Activated CD4-positive, alpha-beta T cell treated with anti-CD3 and anti-CD28 coated beads for 48 hours (primary cell): Measurements from ENCODE around the gene ASIC5.

ENCODE experiments used
- DNase-seq: peaks from one replicate; pipeline ENCODE4 v3.0.0-alpha.2; 2020

Gene ASIC5

DNA sequence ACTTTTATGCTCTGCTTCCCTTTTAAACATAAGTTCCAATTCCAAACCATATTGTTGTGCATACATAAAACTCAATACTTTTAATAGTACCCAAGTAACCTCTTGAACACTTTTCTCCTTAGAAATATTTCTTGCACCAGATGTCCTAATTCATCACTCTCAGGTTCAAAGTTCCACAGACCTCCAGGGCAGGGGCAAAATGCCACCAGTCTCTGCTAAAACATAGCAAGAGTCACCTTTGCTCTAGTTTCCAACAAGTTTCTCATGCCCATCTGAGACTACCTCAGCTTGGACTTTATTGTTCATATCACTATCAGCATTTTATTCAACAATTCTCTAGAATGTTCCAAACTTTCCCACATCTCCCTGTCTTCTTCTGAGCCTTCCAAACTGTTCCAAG is 13.7 kb upstream of the ASIC5 start:
- no peak for DNase-seq

DNA sequence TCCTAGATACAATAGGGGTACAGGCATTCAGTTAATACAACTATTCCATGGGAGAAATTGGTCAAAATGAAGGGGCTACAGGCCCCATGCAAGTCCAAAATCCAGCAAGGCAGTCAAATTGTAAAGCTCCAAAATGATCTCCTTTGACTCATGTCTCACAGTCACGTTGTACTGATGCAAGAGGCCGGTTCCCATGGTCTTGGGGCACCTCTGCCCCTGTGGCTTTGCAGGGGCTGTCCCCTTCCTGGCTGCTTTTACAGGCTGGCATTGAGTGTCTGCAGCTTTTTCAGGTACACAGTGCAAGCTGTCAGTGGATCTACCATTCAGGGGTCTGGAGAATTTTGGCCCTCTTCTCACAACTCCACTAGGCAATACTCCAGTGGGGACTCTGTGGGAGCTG is 12.5 kb upstream of the ASIC5 start:
- peak; percentile 3 for DNase-seq

DNA sequence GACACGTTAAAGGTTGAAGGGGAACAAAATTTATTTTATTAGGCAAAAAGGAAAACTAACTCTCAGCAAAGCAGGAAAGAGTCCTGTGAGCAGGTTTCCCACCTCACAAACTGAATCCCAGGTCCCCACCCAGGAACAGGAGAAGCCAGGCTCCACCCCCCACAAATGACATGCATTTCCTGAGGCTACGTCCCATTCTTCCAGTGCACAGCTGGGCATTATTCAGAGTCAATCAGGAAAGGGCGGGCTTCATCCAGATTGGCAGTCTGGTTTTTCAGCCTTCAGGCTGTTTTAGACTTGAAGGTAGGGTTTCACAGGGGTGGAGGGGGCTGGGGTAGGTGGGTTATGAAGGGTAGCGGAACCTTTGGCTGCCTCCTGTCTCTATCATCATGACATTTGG is 11.9 kb upstream of the ASIC5 start:
- DNase-seq, result no peak

DNA sequence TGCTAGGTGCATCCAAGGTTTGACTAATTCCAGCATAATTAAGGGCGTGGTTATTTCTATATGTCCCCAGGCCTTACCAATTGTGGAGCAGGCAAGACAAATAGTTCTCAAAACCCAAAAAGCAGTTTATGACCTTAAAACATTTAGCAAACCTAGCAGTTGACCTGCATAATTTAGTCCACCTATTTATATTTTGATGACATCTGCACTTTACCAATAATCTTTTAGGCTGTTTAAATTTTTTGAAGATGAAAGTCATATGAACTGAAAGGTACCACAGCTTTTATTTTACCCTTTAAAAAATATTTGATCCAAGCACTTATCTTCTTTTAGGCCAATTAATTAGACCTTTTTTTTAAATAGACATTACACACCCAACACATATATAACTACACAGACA is 9.8 kb upstream of the ASIC5 start:
- DNase-seq, result no peak

DNA sequence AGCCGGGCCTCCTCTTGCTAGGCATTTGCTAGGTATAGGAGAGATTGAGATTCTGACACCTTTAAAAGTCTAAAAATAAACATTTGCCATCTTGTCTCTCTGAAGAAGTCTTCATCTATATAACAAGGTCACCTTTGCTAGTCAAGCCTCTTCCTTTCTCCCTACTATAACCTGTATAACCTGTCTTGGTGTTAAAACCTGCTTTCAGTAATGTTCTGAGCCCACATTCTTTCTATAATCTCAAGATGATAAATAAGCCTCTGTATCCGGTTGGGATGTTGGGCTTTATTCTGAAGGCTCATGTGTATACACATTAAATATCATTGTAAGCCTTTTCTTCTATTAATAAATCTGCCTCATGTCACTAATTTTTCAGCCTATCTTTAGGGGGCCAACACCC is 10.2 kb downstream of the ASIC5 start:
- DNase-seq, result no peak

DNA sequence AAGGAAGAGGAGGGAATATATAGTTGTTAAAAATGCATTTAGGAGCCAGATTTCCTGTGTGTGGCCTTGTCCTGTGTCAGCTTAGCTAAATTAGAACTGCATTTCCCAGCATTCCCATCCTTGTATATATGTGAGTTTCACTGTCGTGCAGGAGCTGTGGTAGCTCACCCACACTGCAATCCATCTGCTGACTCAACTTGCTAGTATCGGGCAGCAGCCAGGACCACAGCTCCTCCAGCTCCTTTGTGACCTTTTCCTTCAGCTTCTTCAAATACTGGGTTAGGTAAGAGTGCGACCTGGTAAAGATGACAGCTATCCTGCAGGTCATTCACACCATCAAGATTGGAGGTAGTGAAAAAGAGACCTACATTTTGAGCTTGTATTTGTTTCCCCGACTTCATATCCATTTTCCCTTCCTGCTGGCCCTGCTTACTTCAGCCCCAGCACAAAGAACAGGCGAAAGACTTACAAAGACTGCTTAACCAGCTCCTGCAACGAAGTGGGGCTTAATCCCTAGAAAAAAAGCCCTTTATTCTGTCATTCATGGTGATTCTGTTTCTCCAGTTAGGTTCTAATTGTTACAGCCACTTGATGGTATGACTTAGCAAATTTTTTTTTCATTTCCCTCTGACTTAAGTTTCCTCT is 11.4 kb downstream of the ASIC5 start:
- DNase-seq, result no peak

DNA sequence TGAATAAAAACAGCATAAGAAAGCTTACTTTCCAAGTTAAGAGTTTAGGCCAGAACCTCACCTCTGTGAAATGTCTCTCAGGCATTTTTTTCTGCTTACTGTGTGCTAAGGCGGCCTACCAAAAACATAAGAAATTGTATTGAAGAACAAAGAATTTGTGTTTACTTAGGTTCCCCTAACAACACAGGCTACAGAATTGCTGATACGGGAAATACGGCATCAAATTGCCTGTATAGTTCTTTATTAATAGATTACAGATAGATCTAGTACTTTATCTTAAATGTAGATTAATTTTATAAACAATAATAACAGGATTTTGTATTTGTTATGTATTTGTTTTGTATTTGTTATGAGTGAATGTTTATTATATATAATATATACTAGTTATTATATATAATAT is 12.9 kb downstream of the ASIC5 start:
- no peak for DNase-seq

DNA sequence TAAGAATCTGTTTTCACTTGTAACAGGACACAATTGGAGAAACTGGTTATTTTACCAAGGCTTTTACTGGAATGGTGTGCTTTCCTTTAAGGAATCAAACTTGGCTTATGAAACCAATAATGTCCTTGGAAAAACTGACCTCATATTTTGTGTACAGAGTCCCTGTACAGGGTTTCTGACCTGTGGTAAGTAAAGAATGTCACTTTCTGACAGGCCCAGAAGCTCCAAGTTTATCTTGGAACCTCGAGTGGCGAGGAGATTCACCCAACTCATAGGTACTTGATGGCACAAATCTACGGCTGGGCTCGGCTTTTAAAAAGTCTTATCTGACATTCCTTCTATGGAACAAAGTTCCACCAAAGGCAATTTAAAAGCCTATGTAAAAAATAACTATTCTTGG is 17.0 kb downstream of the ASIC5 start:
- no peak for DNase-seq

DNA sequence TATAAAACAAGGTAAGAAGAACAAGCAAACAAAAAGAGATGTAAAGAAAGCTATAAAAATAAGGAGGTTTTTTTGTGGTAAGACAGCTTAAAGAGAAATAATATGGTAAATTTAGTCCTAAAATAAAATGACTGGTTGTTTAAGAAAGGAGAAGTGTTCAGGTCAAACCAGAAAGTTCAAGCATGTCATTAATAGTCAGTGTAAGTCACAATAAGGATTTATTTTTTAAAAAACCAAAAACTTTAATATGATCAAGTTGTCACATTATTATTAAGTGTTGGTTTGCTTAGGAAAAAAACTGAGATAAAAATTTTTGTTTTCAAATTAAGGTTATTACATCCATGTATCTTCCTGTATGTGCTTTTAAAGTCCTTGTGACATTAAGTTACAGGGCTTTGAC is 19.1 kb downstream of the ASIC5 start:
- no peak for DNase-seq

DNA sequence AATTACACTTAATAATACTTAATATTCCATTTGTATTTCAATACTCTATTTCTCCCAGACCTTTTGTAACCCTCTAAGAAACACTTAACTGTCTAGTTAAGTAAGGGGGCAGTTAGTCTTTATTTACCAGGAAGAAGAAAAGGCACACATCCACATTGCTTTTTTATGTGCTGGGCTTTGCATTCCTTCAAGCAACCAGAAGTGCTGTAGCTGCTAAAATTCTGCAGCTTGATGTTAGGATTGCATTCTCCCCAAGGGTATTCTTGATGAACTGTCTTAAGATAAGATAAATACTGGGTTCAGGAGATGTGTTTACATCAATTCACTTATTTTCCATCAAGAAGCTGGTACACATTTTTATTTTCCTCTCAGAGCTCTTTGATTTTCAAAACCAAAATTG is 24.0 kb downstream of the ASIC5 start:
- no peak for DNase-seq

DNA sequence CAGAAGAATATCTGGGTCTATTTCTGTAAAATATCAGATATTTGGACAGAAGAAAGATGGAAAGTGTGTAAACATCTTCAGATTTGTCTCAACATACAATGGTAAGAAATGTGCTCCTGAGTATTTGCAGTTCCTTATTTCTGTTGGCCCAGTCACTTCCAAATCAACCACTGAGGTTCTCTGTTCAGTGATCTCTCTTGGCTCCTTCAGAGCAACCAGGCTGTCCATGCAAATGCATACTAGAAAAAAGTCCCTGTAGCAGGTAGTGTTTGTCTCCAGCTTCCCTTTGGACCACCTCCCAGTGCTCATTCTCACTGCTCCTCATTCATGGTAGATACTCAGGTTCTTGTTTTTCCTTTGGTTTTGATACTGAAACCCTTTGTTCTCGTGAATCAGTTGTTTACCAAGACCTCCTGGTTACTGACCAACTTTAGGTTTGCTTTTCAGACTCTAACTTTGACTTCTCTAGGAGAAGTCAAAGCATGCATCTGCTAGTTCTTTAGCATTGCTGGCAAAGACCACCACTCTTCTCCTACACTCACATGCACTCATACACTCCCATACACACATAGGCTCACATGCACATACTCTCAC is 28.8 kb downstream of the ASIC5 start:
- DNase-seq, result no peak

DNA sequence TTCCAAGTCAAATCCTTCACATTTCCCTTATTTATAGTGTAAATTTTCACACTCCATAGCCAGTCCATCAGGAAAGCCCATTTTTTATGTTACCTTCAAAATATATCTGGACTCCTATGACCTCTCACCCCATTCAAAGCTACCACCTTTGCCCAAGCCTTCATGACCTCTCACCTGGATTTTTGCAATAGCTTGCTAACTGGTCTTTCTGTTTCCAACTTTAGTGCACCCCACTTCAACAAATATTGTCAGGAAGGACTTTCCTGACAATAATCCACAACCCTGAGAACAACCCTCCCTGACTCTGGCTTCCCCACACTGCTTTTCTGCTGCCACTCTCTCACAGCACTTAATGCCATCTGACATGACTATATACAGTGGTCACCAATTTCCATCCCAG is 33.4 kb downstream of the ASIC5 start:
- DNase-seq, result no peak

DNA sequence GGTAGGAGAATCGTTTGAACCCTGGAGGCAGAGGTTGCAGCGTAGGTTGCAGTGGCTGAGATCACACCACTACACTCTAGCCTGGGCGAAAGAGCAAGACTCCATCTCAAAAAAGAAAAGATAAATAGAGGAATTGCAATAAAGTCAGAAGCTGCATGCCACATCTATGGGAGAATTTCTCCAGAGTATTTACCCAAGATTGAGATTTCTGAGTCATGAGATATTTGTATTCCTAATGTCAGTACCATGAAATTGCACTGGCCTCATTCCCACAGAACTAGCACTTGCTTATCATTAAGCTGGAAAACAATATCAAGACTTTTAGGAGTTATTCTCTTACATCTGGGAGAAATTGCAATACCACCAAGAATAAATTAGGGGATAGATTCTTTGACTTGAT is 37.4 kb downstream of the ASIC5 start:
- no peak for DNase-seq

DNA sequence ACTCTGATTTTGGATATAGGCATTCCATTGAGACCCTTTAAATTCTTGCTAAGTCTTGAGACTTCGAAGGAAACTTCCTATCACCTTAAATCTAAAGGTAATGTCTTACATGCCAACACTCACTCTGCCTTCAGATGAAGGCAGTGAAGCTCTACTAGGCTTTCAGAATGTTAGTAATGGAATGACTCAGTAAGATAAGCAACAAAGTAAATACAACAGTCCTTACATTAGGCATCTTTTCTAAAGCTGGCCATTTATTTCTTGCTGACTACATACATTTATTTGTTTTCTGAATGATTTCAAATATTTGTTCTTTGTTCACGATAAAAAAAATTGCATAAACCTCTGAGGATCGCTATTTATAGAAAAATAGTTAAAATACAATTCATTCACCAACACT is 43.5 kb downstream of the ASIC5 start:
- no peak for DNase-seq

DNA sequence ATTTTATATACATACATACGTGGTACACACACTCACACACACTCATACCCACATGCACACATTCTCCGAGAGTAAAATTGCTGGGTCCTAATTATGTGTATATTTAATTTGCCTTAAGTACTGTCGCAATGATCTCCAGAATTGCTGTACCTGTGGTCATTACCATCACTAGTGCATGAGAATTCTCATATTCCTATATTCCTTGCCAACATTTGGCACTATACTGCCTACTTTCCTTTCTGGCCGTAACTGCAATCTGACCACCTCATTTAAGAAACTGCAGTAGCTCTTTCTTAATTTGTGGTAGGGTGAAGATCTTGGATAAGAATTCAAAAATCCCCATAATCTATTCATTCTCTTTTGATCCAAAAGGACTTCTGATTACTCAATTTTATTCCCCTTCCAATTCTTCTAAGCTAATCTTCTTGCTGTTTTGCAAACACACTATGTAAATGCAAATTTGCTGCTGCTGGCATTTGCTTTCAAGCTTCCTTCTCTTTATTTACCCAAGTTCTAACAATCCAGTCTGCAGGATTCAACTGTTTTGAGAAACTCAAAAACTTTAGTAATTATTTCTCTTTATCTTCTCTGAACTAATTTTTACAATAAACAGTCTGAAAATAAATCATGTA is 45.1 kb downstream of the ASIC5 start:
- no peak for DNase-seq

DNA sequence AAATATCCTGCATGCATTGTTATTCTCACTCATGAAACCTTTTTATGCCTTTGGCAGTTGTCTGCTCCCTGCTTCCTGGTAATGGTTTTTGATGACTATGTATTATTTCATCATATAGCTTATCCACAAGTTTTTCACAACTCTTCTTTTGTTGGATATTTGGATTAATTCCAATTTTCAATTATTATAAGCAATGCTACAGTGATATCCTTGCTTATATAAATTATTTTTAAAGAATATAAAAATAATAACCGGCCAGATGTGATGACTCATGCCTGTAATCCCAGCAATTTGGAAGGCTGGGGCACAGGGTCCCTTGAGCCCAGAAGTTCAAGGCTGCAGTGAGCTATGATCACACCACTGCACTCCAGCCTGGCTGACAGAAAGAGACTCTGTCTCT is 47.0 kb downstream of the ASIC5 start:
- DNase-seq, result no peak

DNA sequence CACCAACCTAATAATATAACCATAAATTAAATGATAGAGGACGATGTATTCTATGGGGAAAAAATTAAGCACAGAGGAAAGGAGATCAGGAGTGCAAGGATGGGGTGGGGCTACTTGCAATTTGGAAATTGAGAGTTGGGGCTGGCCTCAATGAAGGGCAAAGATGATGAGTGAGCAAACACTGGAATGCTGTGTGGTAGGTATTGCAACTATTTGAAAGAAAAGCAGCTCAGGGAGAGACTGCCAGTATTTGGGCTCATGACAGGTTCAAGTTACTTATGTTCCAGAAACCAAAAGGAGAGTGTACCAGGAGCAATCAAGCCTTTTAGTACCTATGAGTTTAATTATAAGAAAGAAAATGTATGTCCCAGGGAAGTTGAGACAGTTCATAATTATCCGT is 47.4 kb downstream of the ASIC5 start:
- no peak for DNase-seq

DNA sequence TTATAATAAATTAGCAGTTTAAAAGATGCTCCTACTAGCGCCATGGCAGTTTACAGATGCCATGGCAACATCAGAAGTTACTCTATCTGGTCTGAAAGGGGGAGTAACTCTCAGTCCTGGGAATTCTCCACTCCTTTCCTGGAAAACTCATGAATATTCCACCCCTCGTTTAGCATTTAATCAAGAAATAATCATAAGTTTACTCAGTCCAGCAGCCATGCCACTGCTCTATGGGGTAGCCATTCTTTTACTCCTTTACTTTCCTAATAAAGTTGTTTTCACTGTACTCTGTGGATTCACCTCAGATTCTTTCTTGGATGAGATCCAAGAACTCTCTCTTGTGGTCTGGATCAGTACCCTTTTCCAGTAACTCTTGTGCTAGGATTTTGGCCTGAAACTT is 55.0 kb downstream of the ASIC5 start:
- DNase-seq, result no peak

DNA sequence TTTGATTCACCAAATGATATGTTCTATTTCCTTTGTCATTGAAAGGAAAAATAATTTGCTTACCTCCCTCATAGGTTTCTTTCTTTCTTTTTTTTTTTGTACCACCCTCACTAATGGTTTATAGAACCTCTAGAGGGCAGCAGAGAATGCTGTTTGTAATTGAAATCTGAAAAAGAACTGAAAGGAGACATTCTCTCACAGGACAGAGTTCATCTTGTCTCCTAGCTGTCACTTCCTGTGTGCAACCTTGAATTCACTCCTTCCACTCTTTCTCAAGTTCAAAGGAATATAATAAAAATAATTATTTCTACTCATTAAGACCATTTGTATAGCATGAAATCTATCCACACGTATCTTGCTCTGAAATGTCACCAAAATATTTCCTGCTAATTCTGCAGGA is 56.2 kb downstream of the ASIC5 start:
- peak; percentile 24 for DNase-seq

DNA sequence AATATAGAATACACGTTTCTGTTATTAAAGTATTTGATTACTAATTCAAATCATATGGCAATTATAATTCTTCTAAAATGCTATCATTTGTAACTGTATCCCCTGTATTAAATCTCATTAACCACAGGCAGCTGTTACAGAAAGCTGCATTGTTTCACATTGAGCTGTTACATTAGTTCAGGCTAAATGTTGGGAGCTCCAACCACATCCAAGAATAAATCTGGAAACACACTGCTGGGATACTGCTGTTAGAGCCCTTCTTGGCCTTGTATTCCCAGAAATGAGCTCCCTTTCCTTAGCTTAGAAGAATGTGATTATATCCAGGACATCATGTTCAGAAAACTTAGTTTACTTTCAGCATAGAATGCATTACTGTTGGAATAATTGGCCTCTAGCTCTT is 59.1 kb downstream of the ASIC5 start:
- DNase-seq, result no peak

DNA sequence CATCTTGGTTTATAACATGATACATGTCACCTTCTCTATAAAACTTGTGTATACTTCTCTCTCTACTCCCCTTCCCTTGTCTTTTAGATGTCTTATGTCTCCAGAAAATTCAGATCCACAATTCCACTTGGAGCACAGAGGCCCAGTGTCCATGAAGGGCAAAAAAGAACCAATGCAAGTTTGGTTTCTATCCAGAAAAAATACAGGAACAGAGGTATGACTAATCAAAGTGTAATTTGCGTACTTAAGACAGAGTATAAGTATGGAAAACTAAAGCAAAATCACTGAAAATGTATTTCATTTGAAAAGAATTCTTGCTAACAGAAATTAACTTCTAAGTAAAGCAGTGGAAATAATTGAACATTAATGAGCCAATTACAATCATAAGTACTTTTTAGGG is 61.1 kb downstream of the ASIC5 start:
- DNase-seq, result no peak

DNA sequence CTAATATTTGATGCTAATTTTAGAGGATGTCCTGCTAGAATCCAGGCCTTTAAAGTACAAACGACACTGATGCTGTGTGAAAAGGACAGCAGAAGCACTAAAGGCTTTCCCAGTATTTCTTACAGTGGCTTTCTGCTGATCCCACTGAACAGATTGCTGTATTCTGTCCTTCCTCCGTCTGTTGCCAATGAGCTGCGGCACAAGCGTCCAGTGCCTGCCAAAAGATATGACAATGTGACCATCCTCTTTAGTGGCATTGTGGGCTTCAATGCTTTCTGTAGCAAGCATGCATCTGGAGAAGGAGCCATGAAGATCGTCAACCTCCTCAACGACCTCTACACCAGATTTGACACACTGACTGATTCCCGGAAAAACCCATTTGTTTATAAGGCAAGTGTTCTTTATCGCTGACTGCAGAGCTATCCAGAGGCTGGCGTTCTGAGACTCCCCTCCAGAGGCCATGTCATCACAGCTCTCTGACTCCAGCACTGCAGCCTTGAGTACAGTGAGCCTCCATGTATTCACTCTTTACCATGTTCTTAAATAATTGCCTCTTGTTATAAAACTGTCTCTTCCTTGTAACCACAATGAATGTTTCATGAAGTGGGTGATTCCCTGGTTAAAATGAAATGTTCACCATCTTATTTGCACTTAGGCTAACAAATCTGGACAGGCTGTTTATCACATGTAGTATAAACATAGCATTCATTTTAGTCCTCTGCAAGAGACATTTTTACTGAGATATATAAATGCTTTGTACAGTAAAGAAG is 63.7 kb downstream of the ASIC5 start:
- no peak for DNase-seq

DNA sequence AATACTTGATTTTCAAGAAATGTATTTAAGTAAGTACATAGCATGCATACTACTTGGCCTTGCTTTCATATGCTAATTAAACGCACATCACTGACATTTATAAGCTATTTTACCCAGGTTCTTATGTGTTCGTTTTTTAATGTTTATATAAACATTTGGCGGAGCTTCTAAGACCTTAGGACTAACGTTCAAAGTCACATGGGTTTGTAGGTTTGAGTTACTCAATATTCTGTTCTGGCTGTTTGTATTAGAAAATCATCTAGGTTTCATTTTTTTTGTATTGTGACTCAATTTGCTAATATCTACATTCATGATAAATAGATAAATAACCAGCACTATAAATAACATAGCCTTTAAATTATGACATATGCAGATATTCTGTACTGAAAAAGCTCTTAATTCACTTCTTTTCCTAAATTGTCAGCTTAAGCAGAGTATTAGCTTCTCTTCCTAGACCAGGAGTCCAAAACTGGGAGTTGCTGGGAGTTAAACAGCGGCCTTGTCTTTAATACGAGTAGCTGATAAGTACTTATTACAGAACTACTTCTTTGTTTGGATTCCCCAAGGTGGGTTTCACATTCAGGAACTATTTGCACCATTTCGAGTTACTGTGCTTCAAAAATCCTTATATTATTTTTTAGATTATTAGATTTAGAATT is 65.3 kb downstream of the ASIC5 start:
- no peak for DNase-seq

DNA sequence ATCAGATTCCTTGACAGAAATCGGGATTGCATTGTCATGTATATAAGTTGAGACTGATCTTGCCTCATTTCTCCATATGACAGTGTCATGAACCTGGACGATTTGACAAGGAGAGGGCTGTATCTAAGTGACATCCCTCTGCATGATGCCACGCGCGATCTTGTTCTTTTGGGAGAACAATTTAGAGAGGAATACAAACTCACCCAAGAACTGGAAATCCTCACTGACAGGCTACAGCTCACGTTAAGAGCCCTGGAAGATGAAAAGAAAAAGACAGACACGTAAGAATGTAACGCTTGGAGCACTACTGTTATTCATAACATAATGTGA is 66.3 kb downstream of the ASIC5 start:
- no peak for DNase-seq
